Lung (tissue), 12 donors: ENCODE measurements around the gene RAB6A. TPM values are rescaled to one million over a fixed set of nuclear protein-coding genes. Genes with fewer than 3 reads are reported as not detected.

Experiments used
- ATAC-seq: fragments of 200-7000 bp; cut with Tn5 transposase; one replicate; pipeline ENCODE4 v1.9.1; 2020; ENCODE audit warnings: moderate number of reproducible peaks; ENCODE audit not compliant: insufficient read depth, low FRiP score
- DNase-seq, 3 donors: peaks; one replicate each; pipeline ENCODE4 v3.0.0-alpha.2; 2013 to 2017
- H3K27ac ChIP-seq, 2 donors: one replicate each; pipeline ENCODE4 v1.5.1; 2013; ENCODE audit warnings: mild to moderate bottlenecking in 2 of 2, moderate library complexity in 2 of 2, control low read depth in 1 of 2, inconsistent platforms in 1 of 2, low read depth in 1 of 2, low read length in 1 of 2
- H3K27me3 ChIP-seq, 3 donors: one replicate each; pipeline ENCODE4 v1.5.1; 2013; ENCODE audit warnings: low read length in 2 of 3; ENCODE audit not compliant: control insufficient read depth in 3 of 3, insufficient read depth in 3 of 3
- H3K36me3 ChIP-seq, 4 donors: one replicate each; pipeline ENCODE4 v1.5.1; 2013; ENCODE audit warnings: low read length in 4 of 4, mild to moderate bottlenecking in 1 of 4, moderate library complexity in 1 of 4; ENCODE audit not compliant: control insufficient read depth in 4 of 4, insufficient read depth in 4 of 4
- H3K4me1 ChIP-seq, 5 donors: one replicate each; pipeline ENCODE4 v1.5.1; 2013; ENCODE audit warnings: low read length in 5 of 5, mild to moderate bottlenecking in 2 of 5, moderate library complexity in 1 of 5; ENCODE audit not compliant: control insufficient read depth in 5 of 5, insufficient read depth in 5 of 5
- H3K4me3 ChIP-seq: one replicate; pipeline ENCODE4 v1.5.1; 2013; ENCODE audit warnings: mild to moderate bottlenecking, control low read depth, moderate library complexity
- H3K9ac ChIP-seq, 2 donors: one replicate each; pipeline ENCODE4 v1.5.1; 2013; ENCODE audit warnings: low read length in 2 of 2, control low read depth in 1 of 2; ENCODE audit not compliant: insufficient read depth in 1 of 2
- H3K9me3 ChIP-seq, 4 donors: one replicate each; pipeline ENCODE4 v1.5.1; 2013; ENCODE audit warnings: low read length in 3 of 4, mild to moderate bottlenecking in 1 of 4, moderate library complexity in 1 of 4; ENCODE audit not compliant: control insufficient read depth in 4 of 4, insufficient read depth in 3 of 4
- CTCF ChIP-seq: IDR thresholded peaks from 2 replicates; pipeline ENCODE4 v1.5.1; 2012; ENCODE audit warnings: mild to moderate bottlenecking; ENCODE audit errors: control extremely low read depth, extremely low read depth
- WGBS, 2 donors: extraction: QIAGEN DNeasy Blood & Tissue Kit; methylation state at CpG; one replicate each; pipeline ENCODE4 v1.1.7; 2013; 5-methylcytosine and 5-hydroxymethylcytosine counted together
- polyA plus RNA-seq, 2 donors: library from polyadenylated mRNA; stranded (reverse); fragments of 200-250 nt; gene quantifications; one replicate each; pipeline ENCODE4 v1.2.1, GENCODE V29; 2013
- total RNA-seq, 2 donors: library from RNA; depleted of rRNA in 1 of 2; stranded (reverse); fragments of >200 nt in 1 of 2; gene quantifications; one replicate each; pipeline ENCODE4 v1.2.1, GENCODE V29; 2014 to 2021
- donor health status: control.
- donor health status: control.
- donor health status: Bipolar disorder and iron deficiency.
- donor health status: healthy.
- donor health status: DM: yes; HTN: yes; CAD: no.

Gene RAB6A
- total and polyA plus RNA-seq, 4 donors = 45.8 to 159 (median 81.8) TPM

DNA sequence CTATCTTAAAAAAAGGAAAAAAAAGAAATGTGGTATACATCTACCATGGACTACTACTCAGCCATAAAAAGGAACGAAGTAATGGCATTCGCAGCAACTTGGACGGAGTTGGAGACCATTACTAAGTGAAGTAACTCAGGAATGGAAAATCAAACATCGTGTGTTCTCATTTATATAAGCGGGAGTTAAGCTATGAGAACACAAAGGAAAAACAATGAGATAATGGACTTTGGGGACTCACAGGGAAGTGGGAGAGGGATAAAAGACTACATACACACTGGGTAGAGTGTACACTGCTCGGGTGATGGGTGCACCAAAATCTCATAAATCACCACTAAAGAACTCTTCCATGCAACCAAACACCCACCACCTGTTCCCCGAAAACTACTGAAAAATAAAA lies 11.8 kb downstream of the RAB6A start:
- Histone ChIP-seq H3K4me3 (no peak overlapping the region), H3K27me3 (no peaks in the 10 kb centered on the region), H3K36me3 (peaks cover 0 to 2% (median under 1%) of the 10 kb centered on the region in 4 donors), H3K27ac (no peak overlapping the region), H3K9me3 (no peaks in the 10 kb centered on the region), H3K4me1 (peaks cover 0 to 11% (median 0%) of the 10 kb centered on the region in 5 donors), H3K9ac (no peak overlapping the region)
- no peak for TF ChIP-seq CTCF
- no peak for ATAC-seq
- no peak for DNase-seq
- WGBS, 2 donors = 92 to 97% methylated on average over 7 of the region's 7 CpGs

GRCh38 chr11:73748300-73748699 lies 12.6 kb downstream of the RAB6A start:
- 90 to 95% methylated on average over 5 of the region's 5 CpGs for WGBS, 2 donors
- Histone ChIP-seq H3K9ac (no peak overlapping the region), H3K27ac (no peak overlapping the region), H3K4me3 (no peak overlapping the region), H3K36me3 (peaks cover 0 to 2% (median under 1%) of the 10 kb centered on the region in 4 donors), H3K9me3 (no peaks in the 10 kb centered on the region), H3K4me1 (peaks cover 0 to 11% (median 0%) of the 10 kb centered on the region in 5 donors), H3K27me3 (no peaks in the 10 kb centered on the region)
- DNase-seq (no peak), ATAC-seq (no peak)
- TF ChIP-seq CTCF = no peak

- 70 to 85% methylated on average over 3 of the region's 3 CpGs for WGBS, 2 donors
- H3K27me3 ChIP-seq = no peaks in the 10 kb centered on the region
- no peak for TF ChIP-seq CTCF
- peaks cover 0 to 2% (median 0%) of the 10 kb centered on the region in 4 donors for H3K36me3 ChIP-seq
- no peak overlapping the region for H3K4me3 ChIP-seq
- DNase-seq = no peak
- H3K9ac ChIP-seq = no peak overlapping the region
- H3K4me1 ChIP-seq = peaks cover 0 to 13% (median 0%) of the 10 kb centered on the region in 5 donors
- no peaks in the 10 kb centered on the region for H3K9me3 ChIP-seq
- H3K27ac ChIP-seq = no peak overlapping the region
- ATAC-seq = no peak
These were observed 13.1 kb downstream of the RAB6A start for GRCh38 chr11:73747762-73748161.

DNA sequence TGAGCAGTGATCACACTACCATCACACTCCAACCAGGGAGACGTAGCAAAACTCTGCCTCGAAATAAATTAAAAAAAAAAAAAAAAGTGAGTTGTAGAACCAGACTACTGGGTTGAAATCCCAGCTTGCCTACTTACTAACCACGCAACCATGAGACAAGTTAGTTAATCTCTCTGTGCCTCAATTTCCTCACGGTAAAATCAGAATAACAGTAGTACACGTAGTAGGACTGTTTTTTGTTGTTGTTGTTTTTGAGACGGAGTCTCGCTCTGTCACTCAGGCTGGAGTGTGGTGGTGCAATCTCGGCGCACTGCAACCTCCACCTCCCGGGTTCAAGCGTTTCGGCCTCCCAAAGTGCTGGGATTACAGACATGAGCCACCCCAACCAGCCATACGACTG lies 14.2 kb downstream of the RAB6A start:
- no peak overlapping the region for H3K27ac ChIP-seq
- no peak for ATAC-seq

More for the DNA sequence above, 14.2 kb downstream of the RAB6A start:
- no peak for DNase-seq
- TF ChIP-seq CTCF = no peak
- peaks cover 0 to 11% (median 0%) of the 10 kb centered on the region in 5 donors for H3K4me1 ChIP-seq
- no peaks in the 10 kb centered on the region for H3K9me3 ChIP-seq
- peaks cover 0 to 2% (median 0%) of the 10 kb centered on the region in 4 donors for H3K36me3 ChIP-seq
- H3K27me3 ChIP-seq = no peaks in the 10 kb centered on the region
- WGBS, 2 donors = 96% methylated on average over 13 of the region's 13 CpGs
- no peak overlapping the region for H3K4me3 ChIP-seq
- no peak overlapping the region for H3K9ac ChIP-seq
